Mesenteric fat pad (tissue), 1 donor: ENCODE measurements around the gene OR13C4. TPM values are rescaled to one million over a fixed set of nuclear protein-coding genes. Genes with fewer than 3 reads are reported as not detected.

Source experiments
- total RNA-seq: library from RNA; stranded (reverse); fragmentation: NEBNext Ultra II Directional; extraction: Animal tissue kit (Norgen Biotek cat#: 25700); gene quantifications from one replicate; pipeline ENCODE4 v1.2.1, GENCODE V29; 2021
- donor health status: DM: yes; HTN: yes; CAD: no.

Gene OR13C4
- total RNA-seq, 1 donor from 2014 or later = not detected

Other genes starting within 250 kb of the OR13C4 start
- not detected for gene OR13F1, start 22.9 kb downstream of the OR13C4 start, total RNA-seq
- gene OR13C3, start 9.6 kb upstream of the OR13C4 start, total RNA-seq = not detected
- gene OR13C8, start 42.0 kb upstream of the OR13C4 start, total RNA-seq = not detected
- not detected for gene OR13C5, start 72.2 kb upstream of the OR13C4 start, total RNA-seq
- gene OR13C2, start 78.4 kb upstream of the OR13C4 start, total RNA-seq = not detected
- gene OR13C9, start 91.0 kb upstream of the OR13C4 start, total RNA-seq = not detected
- not detected for gene OR13D1, start 167.3 kb upstream of the OR13C4 start, total RNA-seq
- 25.1 TPM for gene NIPSNAP3A, start 220.5 kb upstream of the OR13C4 start, total RNA-seq
- 9.3 TPM for gene NIPSNAP3B, start 236.9 kb upstream of the OR13C4 start, total RNA-seq